ENCODE results near the gene RNF17.

Gene RNF17

DNA sequence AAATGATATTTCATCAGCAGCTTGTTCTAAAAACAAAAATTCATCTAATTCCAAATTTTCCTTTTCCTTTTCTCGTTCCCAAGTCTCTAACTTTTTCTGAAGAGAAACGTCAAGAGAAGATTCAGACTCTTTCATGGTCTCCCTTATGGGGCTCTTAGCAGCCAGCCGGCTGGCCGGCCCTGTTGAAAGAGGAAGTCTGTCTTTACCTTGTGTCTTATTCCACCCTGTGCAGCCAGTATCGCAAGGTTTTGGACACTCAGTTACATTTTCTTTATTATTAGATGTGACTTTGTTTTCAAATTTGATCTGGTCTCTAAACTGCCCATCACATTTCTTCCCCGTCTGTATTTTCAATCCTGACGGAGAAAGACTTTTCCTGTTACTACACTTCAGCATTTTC, 142.3 kb downstream of the RNF17 start:
- H3K9me3 ChIP-seq = no peaks in the 10 kb centered on the region
- no peaks in the 10 kb centered on the region for H4K20me1 ChIP-seq
- no peak overlapping the region for H3K4me3 ChIP-seq
- no peaks in the 10 kb centered on the region for H3K27me3 ChIP-seq
- H3K4me2 ChIP-seq = no peak overlapping the region
- H3K4me1 ChIP-seq = no peaks in the 10 kb centered on the region
- peaks cover 84% of the 10 kb centered on the region for H3K36me3 ChIP-seq
- no peak overlapping the region for H3K27ac ChIP-seq
- TF ChIP-seq Cebpa-rat (IDR thresholded peaks at IDR 0.05) = no peak
- no peak overlapping the region for H3K9ac ChIP-seq

DNA sequence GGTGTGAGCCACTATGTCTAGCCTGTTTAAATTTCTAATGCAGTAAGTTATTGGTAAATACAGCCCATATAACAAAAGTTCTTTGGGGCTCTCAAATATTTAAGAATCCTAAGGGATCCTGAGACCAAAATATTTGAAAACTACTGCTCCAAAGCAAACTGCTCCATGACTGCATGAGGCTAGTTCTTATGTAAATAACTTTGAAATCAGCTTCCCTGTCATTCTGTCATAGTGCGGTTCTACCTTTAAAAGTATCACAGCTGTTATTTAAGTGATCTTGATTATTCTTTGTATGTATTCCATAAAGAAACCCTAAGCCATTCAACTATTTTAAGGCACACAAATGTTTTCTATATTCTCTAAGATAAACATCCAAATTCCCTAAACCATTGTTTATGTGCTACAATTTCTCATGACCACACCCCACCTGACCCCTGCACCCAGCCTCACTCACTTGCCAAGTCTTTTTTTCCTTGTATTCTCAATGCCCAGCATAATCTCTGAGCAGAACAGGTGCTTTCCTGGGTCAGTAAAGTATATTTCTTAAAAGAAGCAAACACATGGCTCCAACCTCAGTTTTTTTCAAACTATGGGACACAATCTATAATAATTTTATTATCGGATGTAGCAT, 146.6 kb downstream of the RNF17 start:
- Histone ChIP-seq H3K4me2 (no peak overlapping the region), H3K9ac (no peak overlapping the region), H3K36me3 (peaks cover 69% of the 10 kb centered on the region), H3K27me3 (no peaks in the 10 kb centered on the region), H4K20me1 (peaks cover 22% of the 10 kb centered on the region), H3K4me1 (no peaks in the 10 kb centered on the region), H3K27ac (no peak overlapping the region), H3K9me3 (no peaks in the 10 kb centered on the region), H3K4me3 (no peak overlapping the region)
- TF ChIP-seq Cebpa-rat (IDR thresholded peaks at IDR 0.05) = no peak

DNA sequence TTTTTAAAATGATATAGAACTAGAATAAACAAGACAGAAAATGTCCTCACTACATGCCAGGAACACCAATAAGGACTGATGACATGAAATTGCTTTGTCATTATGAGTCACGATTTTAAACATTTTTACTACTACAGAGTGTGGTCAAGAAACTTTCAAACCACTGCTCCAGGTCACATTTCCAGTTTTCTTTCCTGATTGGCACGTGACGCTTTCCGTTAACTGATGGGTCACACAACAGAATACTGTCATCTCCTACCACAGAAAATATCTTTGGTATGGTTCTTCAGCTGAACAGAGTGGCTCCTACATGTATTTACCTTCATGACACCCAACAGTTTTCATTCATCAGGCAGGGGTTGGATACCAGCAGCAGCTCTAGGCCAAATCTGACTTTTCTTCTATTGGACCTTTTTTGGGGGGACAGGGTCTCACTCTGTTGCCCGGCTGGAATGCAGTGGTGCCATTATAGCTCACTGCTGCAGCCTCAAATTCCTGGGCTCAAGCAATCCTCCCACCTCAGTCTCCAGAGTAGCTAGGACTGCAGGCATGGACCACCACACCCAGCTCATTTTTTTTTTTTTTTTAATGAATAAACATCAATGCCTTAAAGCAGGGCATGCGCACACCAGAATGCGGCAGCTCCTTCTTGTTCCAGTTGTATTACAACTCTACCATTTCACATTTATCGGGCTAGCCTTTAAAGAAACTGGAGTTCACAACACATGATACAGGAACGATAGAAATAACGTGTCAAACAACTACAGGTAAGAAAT, 147.4 kb downstream of the RNF17 start:
- Histone ChIP-seq H3K27ac (no peak overlapping the region), H4K20me1 (peaks cover 22% of the 10 kb centered on the region), H3K36me3 (peaks cover 62% of the 10 kb centered on the region), H3K4me3 (no peak overlapping the region), H3K4me1 (no peaks in the 10 kb centered on the region), H3K4me2 (no peak overlapping the region), H3K9me3 (no peaks in the 10 kb centered on the region), H3K27me3 (no peaks in the 10 kb centered on the region), H3K9ac (no peak overlapping the region)
- TF ChIP-seq Cebpa-rat (IDR thresholded peaks at IDR 0.05) = no peak

DNA sequence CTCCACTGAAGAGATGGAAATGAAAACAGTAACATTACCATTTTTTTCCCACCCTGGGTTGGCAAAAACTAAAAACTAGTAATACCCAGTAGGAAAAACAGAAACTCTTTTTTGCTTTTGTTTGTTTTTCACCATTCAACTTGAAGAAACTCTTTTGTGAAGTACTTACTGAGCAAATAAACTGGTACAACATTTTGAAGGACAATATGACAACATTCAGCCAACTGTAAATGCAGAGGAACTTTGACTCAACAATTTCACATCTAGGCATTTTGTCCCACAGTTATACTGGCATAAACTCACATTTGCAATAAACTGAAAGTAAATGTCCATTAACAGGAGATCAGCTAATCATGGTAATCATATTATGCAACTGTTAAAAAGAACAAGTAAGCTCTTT, 152.5 kb downstream of the RNF17 start:
- Histone ChIP-seq H3K9me3 (no peaks in the 10 kb centered on the region), H3K4me2 (no peak overlapping the region), H3K27ac (no peak overlapping the region), H3K4me1 (peaks cover 10% of the 10 kb centered on the region), H3K27me3 (no peaks in the 10 kb centered on the region), H3K36me3 (peaks cover 16% of the 10 kb centered on the region), H3K9ac (no peak overlapping the region), H3K4me3 (no peak overlapping the region), H4K20me1 (peaks cover 29% of the 10 kb centered on the region)
- no peak for TF ChIP-seq Cebpa-rat (IDR thresholded peaks at IDR 0.05)

DNA sequence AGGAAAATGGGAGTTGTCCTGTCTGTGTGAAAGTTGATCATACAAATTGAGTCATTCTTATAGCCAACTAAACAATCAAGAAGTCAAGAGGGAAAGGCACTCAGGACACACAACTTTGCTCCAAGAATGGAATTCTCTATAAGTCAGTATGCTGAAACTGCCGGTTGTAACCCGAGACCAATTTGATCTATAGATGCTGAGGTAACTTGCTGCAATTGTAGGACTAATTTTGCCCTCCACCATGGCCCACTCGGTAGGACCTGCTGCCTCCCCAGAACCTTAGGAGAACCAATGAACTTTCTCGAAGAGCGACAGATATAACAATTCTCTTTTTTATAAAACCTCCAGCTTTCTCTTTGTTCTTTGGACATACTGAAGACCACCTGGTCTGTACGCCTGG, 157.0 kb downstream of the RNF17 start:
- Histone ChIP-seq H3K27me3 (no peaks in the 10 kb centered on the region), H4K20me1 (peaks cover 7% of the 10 kb centered on the region; the same call in 1 of the 2 replicates), H3K4me2 (peak overlapping the region; percentile 93; the same call in 1 of the 2 replicates), H3K36me3 (no peaks in the 10 kb centered on the region; the same call in 1 of the 2 replicates), H3K4me3 (no peak overlapping the region), H3K9me3 (no peaks in the 10 kb centered on the region), H3K27ac (no peak overlapping the region), H3K4me1 (peaks cover 25% of the 10 kb centered on the region), H3K9ac (no peak overlapping the region)
- TF ChIP-seq Cebpa-rat (IDR thresholded peaks at IDR 0.05) = no peak

DNA sequence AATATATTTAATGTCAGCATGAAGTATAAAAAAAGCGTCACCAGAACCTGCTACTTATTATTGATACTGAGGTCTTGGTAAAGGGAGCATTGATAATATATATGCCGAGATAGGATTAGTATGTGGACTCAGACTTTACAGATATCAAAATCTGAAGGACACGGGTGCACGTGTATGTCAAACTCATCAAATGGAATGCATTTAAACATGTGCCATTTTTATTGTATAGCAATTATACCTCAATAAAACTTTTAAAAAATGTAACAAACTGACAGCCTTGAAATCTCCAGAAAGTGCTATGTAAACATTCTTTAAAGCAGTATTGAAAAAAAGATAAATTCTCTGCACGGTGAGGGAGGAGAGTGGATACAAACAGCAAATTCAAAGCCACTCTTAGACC, 157.9 kb downstream of the RNF17 start:
- Histone ChIP-seq H3K4me2 (peak overlapping the region; percentile 93), H3K9me3 (no peaks in the 10 kb centered on the region), H4K20me1 (peaks cover 7% of the 10 kb centered on the region; the same call in 1 of the 2 replicates), H3K4me3 (peak overlapping the region; percentile 95), H3K9ac (peak overlapping the region; percentile 91), H3K36me3 (no peaks in the 10 kb centered on the region; the same call in 1 of the 2 replicates), H3K4me1 (peaks cover 25% of the 10 kb centered on the region), H3K27me3 (no peaks in the 10 kb centered on the region), H3K27ac (peak overlapping the region; percentile 88)
- TF ChIP-seq Cebpa-rat (IDR thresholded peaks at IDR 0.05) = no peak

DNA sequence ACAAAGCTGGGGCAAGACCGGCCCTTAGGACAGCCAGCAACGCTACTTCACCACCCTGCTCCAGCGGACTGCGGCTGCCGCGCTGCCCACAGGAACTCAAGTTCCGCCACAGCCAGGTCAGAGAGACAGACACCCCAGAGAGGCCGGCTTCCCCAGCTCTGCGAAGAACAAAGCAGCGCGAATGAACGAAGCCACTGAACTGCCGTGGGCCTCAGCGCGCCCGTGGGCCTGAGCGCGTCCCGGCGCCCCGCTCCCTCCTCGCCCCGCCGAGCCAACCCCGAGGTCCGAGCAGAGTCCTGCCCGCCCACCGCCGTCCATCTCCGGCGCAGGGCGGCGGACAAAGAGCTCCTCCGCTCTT, 158.4 kb downstream of the RNF17 start:
- no peaks in the 10 kb centered on the region for H3K27me3 ChIP-seq
- peak overlapping the region; percentile 93 for H3K4me2 ChIP-seq
- peaks cover 25% of the 10 kb centered on the region for H3K4me1 ChIP-seq
- TF ChIP-seq Cebpa-rat (IDR thresholded peaks at IDR 0.05) = no peak
- no peaks in the 10 kb centered on the region; the same call in 1 of the 2 replicates for H3K36me3 ChIP-seq
- H3K27ac ChIP-seq = peak overlapping the region; percentile 88
- no peaks in the 10 kb centered on the region for H3K9me3 ChIP-seq
- peak overlapping the region; percentile 91 for H3K9ac ChIP-seq
- H3K4me3 ChIP-seq = peak overlapping the region; percentile 95
- H4K20me1 ChIP-seq = peaks cover 7% of the 10 kb centered on the region; the same call in 1 of the 2 replicates

DNA sequence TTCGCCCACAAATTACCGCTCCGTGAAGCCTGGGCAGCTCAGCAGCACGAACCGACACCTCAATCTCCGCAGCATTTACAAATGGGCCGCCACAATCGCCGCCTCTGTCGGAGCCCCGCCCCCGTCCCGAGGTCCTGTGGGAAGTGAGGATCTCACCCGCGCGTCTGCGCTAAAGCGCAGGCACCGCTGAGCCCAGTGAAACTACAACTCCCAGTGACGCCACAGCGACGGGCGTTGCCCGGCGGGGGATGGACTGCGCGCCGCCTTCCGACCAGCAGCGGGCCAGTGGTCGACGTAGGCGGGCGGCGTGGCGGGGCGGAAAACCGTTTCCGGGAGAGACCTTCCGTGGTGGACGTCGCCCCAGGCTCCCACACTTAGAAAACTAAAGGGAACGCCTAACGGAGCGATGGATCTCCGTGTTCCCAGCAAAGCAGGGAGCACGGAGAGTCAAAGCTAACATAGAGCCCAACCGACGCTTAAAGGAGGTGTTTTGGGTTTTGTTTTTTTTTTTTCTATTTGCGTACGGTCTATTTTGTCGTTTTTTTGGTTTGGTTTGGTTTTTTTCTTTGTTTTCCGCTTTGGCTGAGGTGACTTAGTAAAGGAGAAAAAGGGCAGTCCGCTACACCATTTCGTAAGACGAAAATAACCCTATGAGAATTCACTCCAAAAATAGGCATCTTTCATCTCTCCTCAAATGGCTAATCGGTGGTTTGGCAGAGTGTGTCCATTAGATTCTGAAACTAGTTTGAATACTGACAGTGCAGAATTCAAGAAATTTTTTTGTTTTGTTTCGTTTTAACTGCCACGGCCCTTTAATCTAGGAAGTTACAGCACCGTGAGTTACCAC, 159.0 kb downstream of the RNF17 start:
- H3K4me2 ChIP-seq = peak overlapping the region; percentile 93
- peaks cover 25% of the 10 kb centered on the region for H3K4me1 ChIP-seq
- H3K4me3 ChIP-seq = peak overlapping the region; percentile 95
- no peaks in the 10 kb centered on the region for H3K9me3 ChIP-seq
- no peaks in the 10 kb centered on the region; the same call in 1 of the 2 replicates for H3K36me3 ChIP-seq
- H3K27ac ChIP-seq = peak overlapping the region; percentile 88
- no peak for TF ChIP-seq Cebpa-rat (IDR thresholded peaks at IDR 0.05)
- H4K20me1 ChIP-seq = peaks cover 7% of the 10 kb centered on the region; the same call in 1 of the 2 replicates
- no peaks in the 10 kb centered on the region for H3K27me3 ChIP-seq
- peak overlapping the region; percentile 91 for H3K9ac ChIP-seq

DNA sequence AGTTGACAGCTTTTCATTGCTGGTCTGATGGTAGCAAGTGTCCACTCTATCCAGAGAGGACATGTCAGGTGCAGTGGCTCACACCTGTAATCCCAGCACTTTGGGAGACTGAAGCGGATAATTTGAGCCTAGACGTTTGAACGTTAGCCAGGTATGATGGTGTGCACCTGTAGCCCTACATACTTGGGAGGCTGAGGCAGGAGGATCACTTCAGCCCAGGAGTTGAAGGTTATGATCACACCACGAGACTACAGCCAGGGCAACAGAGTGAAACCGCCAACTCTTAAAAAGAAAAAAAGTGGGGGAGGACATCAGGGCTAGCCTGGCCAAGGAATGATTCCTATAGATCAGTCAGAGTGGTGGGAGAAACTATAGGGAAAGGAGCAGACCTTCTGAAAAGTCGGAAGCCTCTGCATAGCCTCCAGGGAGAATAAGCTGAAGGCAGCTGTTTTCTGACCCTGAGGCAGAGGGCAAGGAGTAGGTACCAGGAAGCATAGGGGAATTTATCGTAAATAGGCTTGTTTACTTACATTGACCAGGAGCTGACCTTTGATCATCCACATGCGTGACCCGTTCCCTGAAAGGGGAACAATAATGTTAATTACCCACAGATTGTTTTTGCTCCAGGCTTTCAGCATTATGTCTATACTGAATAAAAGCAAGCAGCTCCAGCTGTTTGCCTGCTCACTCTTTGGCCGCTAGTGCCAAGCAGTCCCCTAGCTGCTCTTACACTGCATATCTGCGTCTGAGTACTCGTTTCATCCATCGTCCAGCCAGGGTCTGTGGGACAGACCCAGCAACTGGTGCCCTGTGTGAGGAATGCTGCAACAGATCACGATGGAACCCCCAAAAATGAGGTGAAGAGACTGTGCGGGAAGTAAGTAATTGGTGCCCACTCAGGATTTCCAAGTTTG, 161.6 kb downstream of the RNF17 start:
- Histone ChIP-seq H3K9ac (no peak overlapping the region), H4K20me1 (no peaks in the 10 kb centered on the region; the same call in 1 of the 2 replicates), H3K27ac (no peak overlapping the region), H3K9me3 (no peaks in the 10 kb centered on the region), H3K27me3 (no peaks in the 10 kb centered on the region), H3K36me3 (no peaks in the 10 kb centered on the region), H3K4me2 (no peak overlapping the region), H3K4me1 (peaks cover 25% of the 10 kb centered on the region), H3K4me3 (no peak overlapping the region)
- TF ChIP-seq Cebpa-rat (IDR thresholded peaks at IDR 0.05) = no peak

All from BLaER1 (cell line).